Neural cell (in vitro differentiated cells): ENCODE results near the gene KYAT1. TPM values are rescaled to one million over a fixed set of nuclear protein-coding genes. Genes with fewer than 3 reads are reported as not detected.

ENCODE experiments used
- H2AFZ ChIP-seq: fragments of 200-600, 300-800 bp; sonication (generic), shearing (Covaris generic); 2 replicates; pipeline ENCODE4 v1.6.0; 2014; ENCODE audit warnings: low read depth, mild to moderate bottlenecking, antibody characterized with exemption, low read length, moderate library complexity
- H3F3A ChIP-seq: fragments of 200-600 bp; shearing (Covaris generic); 2 replicates; pipeline ENCODE4 v1.6.1; 2016; ENCODE audit warnings: mild to moderate bottlenecking, moderate library complexity, mixed read lengths, antibody characterized with exemption, low read length; ENCODE audit not compliant: insufficient read depth, poor library complexity, severe bottlenecking
- H3K27ac ChIP-seq: fragments of 200-600, 300-800 bp; sonication (generic), shearing (Covaris generic); 2 replicates; pipeline ENCODE4 v1.5.1; 2014; ENCODE audit warnings: mild to moderate bottlenecking, low read length, moderate library complexity
- H3K27me3 ChIP-seq: fragments of 300-800, 200-600 bp; sonication (generic), shearing (Covaris generic); 2 replicates; pipeline ENCODE4 v1.6.0; 2014; ENCODE audit warnings: mild to moderate bottlenecking, low read depth, low read length, moderate library complexity; ENCODE audit not compliant: insufficient read depth
- H3K36me3 ChIP-seq: fragments of 300-800, 200-600 bp; sonication (generic), shearing (Covaris generic); 2 replicates; pipeline ENCODE4 v1.5.1; 2014; ENCODE audit warnings: mild to moderate bottlenecking, antibody characterized with exemption, low read length, moderate library complexity; ENCODE audit not compliant: insufficient read depth
- H3K4me2 ChIP-seq: fragments of 300-800, 200-600 bp; sonication (generic), shearing (Covaris generic); 2 replicates; pipeline ENCODE4 v1.6.0; 2014; ENCODE audit warnings: mild to moderate bottlenecking, low read length
- H3K4me3 ChIP-seq: fragments of 300-800, 200-600 bp; sonication (generic), shearing (Covaris generic); 2 replicates; pipeline ENCODE4 v1.5.1; 2014; ENCODE audit warnings: mild to moderate bottlenecking, low read length, moderate library complexity
- H3K79me2 ChIP-seq: fragments of 200-600 bp; shearing (Covaris generic); replicated peaks from 2 replicates; pipeline ENCODE4 v1.6.0; 2014; ENCODE audit warnings: mild to moderate bottlenecking, low read length, moderate library complexity; ENCODE audit not compliant: insufficient read depth
- H3K9ac ChIP-seq: fragments of 300-800, 200-600 bp; sonication (generic), shearing (Covaris generic); 2 replicates; pipeline ENCODE4 v1.6.1; 2016; ENCODE audit warnings: mild to moderate bottlenecking, low read length, mixed read lengths
- H3K9me2 ChIP-seq: fragments of 200-600 bp; shearing (Covaris generic); 2 replicates; pipeline ENCODE4 v1.6.1; 2016; ENCODE audit warnings: mild to moderate bottlenecking, low read length, mixed read lengths; ENCODE audit not compliant: insufficient read depth
- H3K9me3 ChIP-seq: fragments of 200-600, 300-800 bp; sonication (generic), shearing (Covaris generic); 2 replicates; pipeline ENCODE4 v1.6.1; 2016; ENCODE audit warnings: mild to moderate bottlenecking, mixed run types, low read length, moderate library complexity, mixed read lengths
- H4K20me1 ChIP-seq: fragments of 200-600 bp; shearing (Covaris generic); 2 replicates; pipeline ENCODE4 v1.6.1; 2016; ENCODE audit warnings: mild to moderate bottlenecking, mixed run types; ENCODE audit not compliant: insufficient read depth
- EP300 ChIP-seq: fragments of 450-650 bp; conservative IDR thresholded peaks from 2 replicates; pipeline ENCODE4 v1.6.1; 2014; ENCODE audit warnings: antibody characterized with exemption, mild to moderate bottlenecking, moderate library complexity; ENCODE audit not compliant: poor library complexity, severe bottlenecking
- EZH2 ChIP-seq: fragments of 200-600, 300-800 bp; shearing (Covaris generic), sonication (generic); IDR thresholded peaks from 2 replicates; pipeline ENCODE4 v1.6.1; 2014; ENCODE audit warnings: antibody characterized with exemption, low read length, borderline replicate concordance, mild to moderate bottlenecking; ENCODE audit not compliant: insufficient read depth, poor library complexity, severe bottlenecking
- MXI1 ChIP-seq: fragments of 450-650 bp; conservative IDR thresholded peaks from 2 replicates; pipeline ENCODE4 v1.6.1; 2014; ENCODE audit warnings: antibody characterized with exemption, mild to moderate bottlenecking; ENCODE audit not compliant: poor library complexity, severe bottlenecking
- POLR2AphosphoS5 ChIP-seq: IDR thresholded peaks from 2 replicates; pipeline ENCODE4 v1.6.1; 2012
- RAD21 ChIP-seq: fragments of 450-650 bp; conservative IDR thresholded peaks from 2 replicates; pipeline ENCODE4 v1.6.1; 2014; ENCODE audit warnings: antibody characterized with exemption, mild to moderate bottlenecking, moderate library complexity
- SMC3 ChIP-seq: fragments of 450-650 bp; conservative IDR thresholded peaks from 2 replicates; pipeline ENCODE4 v1.6.1; 2014; ENCODE audit warnings: antibody characterized with exemption, mild to moderate bottlenecking, moderate library complexity; ENCODE audit not compliant: poor library complexity
- TAF1 ChIP-seq: IDR thresholded peaks from 2 replicates; pipeline ENCODE4 v1.6.1; 2012; ENCODE audit warnings: low read depth
- polyA plus RNA-seq: library from polyadenylated mRNA; depleted of rRNA; stranded (reverse); fragments of >200 nt; gene quantifications from 2 replicates; pipeline ENCODE4 v1.2.3, GENCODE V29; 2014
- TF ChIP-seq, protein P1 (sequence below): IDR thresholded peaks from 2 replicates; pipeline ENCODE4 v1.6.1; 2012; ENCODE audit warnings: borderline replicate concordance
- TF ChIP-seq, protein P2 (sequence below): fragments of 450-650 bp; IDR thresholded peaks from 2 replicates; pipeline ENCODE4 v1.5.1; 2014; ENCODE audit warnings: antibody characterized with exemption, mild to moderate bottlenecking, moderate library complexity; ENCODE audit not compliant: poor library complexity, severe bottlenecking

KYAT1 gene
- polyA plus RNA-seq, 1 donor from 2014 or later, result 22.6 TPM

DNA sequence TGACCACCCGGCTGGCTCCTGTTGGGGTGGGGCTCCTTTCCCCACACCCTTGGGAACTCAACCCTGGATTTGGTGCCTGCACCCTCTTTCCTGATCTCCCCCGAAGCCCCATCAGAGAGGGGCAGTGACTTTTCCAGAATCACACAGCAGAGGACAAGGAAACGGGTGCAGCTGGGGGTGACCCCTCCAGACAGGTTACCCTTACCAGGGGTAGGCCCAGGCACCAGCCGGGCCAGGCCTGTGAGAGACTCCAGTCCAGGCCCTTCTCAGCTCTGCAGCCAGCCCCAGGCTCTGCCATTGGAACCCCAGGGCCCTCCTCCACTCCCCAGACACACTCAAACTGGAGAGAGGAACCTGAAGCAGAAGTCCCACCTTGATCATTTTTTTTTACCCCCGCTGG, 20.1 kb upstream of the KYAT1 start:
- no peaks in the 10 kb centered on the region for H3K36me3 ChIP-seq
- no peak overlapping the region for H3K4me2 ChIP-seq
- H3K9ac ChIP-seq, result no peak overlapping the region
- H3K4me3 ChIP-seq, result no peak overlapping the region
- no peak overlapping the region for H3K27ac ChIP-seq
- TF ChIP-seq, protein P1, sequence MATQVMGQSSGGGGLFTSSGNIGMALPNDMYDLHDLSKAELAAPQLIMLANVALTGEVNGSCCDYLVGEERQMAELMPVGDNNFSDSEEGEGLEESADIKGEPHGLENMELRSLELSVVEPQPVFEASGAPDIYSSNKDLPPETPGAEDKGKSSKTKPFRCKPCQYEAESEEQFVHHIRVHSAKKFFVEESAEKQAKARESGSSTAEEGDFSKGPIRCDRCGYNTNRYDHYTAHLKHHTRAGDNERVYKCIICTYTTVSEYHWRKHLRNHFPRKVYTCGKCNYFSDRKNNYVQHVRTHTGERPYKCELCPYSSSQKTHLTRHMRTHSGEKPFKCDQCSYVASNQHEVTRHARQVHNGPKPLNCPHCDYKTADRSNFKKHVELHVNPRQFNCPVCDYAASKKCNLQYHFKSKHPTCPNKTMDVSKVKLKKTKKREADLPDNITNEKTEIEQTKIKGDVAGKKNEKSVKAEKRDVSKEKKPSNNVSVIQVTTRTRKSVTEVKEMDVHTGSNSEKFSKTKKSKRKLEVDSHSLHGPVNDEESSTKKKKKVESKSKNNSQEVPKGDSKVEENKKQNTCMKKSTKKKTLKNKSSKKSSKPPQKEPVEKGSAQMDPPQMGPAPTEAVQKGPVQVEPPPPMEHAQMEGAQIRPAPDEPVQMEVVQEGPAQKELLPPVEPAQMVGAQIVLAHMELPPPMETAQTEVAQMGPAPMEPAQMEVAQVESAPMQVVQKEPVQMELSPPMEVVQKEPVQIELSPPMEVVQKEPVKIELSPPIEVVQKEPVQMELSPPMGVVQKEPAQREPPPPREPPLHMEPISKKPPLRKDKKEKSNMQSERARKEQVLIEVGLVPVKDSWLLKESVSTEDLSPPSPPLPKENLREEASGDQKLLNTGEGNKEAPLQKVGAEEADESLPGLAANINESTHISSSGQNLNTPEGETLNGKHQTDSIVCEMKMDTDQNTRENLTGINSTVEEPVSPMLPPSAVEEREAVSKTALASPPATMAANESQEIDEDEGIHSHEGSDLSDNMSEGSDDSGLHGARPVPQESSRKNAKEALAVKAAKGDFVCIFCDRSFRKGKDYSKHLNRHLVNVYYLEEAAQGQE, result no peak
- TF ChIP-seq, protein P2, sequence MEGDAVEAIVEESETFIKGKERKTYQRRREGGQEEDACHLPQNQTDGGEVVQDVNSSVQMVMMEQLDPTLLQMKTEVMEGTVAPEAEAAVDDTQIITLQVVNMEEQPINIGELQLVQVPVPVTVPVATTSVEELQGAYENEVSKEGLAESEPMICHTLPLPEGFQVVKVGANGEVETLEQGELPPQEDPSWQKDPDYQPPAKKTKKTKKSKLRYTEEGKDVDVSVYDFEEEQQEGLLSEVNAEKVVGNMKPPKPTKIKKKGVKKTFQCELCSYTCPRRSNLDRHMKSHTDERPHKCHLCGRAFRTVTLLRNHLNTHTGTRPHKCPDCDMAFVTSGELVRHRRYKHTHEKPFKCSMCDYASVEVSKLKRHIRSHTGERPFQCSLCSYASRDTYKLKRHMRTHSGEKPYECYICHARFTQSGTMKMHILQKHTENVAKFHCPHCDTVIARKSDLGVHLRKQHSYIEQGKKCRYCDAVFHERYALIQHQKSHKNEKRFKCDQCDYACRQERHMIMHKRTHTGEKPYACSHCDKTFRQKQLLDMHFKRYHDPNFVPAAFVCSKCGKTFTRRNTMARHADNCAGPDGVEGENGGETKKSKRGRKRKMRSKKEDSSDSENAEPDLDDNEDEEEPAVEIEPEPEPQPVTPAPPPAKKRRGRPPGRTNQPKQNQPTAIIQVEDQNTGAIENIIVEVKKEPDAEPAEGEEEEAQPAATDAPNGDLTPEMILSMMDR, result no peak
- TF ChIP-seq EZH2, result no peak
- TF ChIP-seq POLR2AphosphoS5, result no peak
- no peak for TF ChIP-seq MXI1
- no peak for TF ChIP-seq RAD21
- no peak for TF ChIP-seq EP300
- TF ChIP-seq SMC3, result no peak
- TF ChIP-seq TAF1, result no peak
- no peaks in the 10 kb centered on the region for H3K27me3 ChIP-seq
- no peaks in the 10 kb centered on the region for H3K9me2 ChIP-seq
- no peaks in the 10 kb centered on the region for H3K79me2 ChIP-seq
- H3F3A ChIP-seq, result no peaks in the 10 kb centered on the region
- H2AFZ ChIP-seq, result no peak overlapping the region
- H3K9me3 ChIP-seq, result no peaks in the 10 kb centered on the region
- no peaks in the 10 kb centered on the region for H4K20me1 ChIP-seq

DNA sequence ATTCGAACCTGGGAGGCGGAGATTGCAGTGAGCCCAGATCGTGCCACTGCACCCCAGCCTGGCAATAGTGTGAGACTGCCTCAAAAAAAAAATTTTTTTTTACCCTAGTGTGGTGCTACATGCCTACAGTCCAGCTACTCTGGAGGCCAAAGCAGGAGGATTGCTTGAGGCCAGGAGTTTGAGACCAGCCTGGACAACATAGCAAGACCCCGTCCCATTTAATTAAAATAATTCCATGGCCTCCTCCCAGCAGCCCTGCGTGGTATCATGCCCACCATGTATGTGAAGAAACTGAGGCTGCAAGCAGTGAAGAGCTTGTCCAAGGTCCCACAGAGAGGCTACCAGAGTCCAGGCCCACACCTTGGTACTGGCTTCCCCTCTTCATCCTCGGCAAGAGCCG, 19.6 kb upstream of the KYAT1 start:
- H3K4me3 ChIP-seq, result no peak overlapping the region
- no peaks in the 10 kb centered on the region for H3F3A ChIP-seq
- H3K9me3 ChIP-seq, result no peaks in the 10 kb centered on the region
- no peak overlapping the region for H3K9ac ChIP-seq
- H3K27ac ChIP-seq, result no peak overlapping the region
- H3K36me3 ChIP-seq, result no peaks in the 10 kb centered on the region
- no peaks in the 10 kb centered on the region for H4K20me1 ChIP-seq
- no peaks in the 10 kb centered on the region for H3K27me3 ChIP-seq
- H3K9me2 ChIP-seq, result no peaks in the 10 kb centered on the region
- no peak overlapping the region for H3K4me2 ChIP-seq
- H2AFZ ChIP-seq, result no peak overlapping the region
- no peaks in the 10 kb centered on the region for H3K79me2 ChIP-seq
- TF ChIP-seq EZH2 (no peak), RAD21 (no peak), MXI1 (no peak), SMC3 (no peak), TAF1 (no peak), EP300 (no peak), POLR2AphosphoS5 (no peak)
- TF ChIP-seq, protein P2, result no peak
- TF ChIP-seq, protein P1, result no peak
